UCSD-AML1 (cell line): ENCODE measurements around the gene CHRND.

Source experiments
- DNase-seq: peaks from one replicate; lab custom pipeline; 2025; ENCODE audit not compliant: unreplicated experiment; lab: John Stamatoyannopoulos, UW

Gene CHRND

GRCh38 chr2:232487385-232488096, 38.4 kb upstream of the CHRND start, which contains the start of gene ECEL1:
Gene ECEL1, minus strand, starts transcription at chr2:232487834. Its CDS starts 1,181 bp downstream, at chr2:232486653.
- no peak for DNase-seq

GRCh38 chr2:232488097-232488711, 37.8 kb upstream of the CHRND start:
- DNase-seq: no peak

GRCh38 chr2:232488721-232489300, 37.1 kb upstream of the CHRND start:
- no peak for DNase-seq

- no peak for DNase-seq
Measured at GRCh38 chr2:232489516-232490220, 36.3 kb upstream of the CHRND start.

GRCh38 chr2:232490221-232491138, 35.5 kb upstream of the CHRND start:
- no peak for DNase-seq

GRCh38 chr2:232491139-232491780, 34.7 kb upstream of the CHRND start:
- DNase-seq: no peak

- DNase-seq: no peak
Measured at GRCh38 chr2:232492236-232492848, 33.6 kb upstream of the CHRND start.

GRCh38 chr2:232492963-232493700, 32.8 kb upstream of the CHRND start:
- DNase-seq: no peak

- no peak for DNase-seq
Measured at GRCh38 chr2:232493701-232494474, 32.1 kb upstream of the CHRND start.

- no peak for DNase-seq
Measured at GRCh38 chr2:232494542-232494941, 31.4 kb upstream of the CHRND start.

GRCh38 chr2:232495292-232495691, 30.7 kb upstream of the CHRND start:
- DNase-seq: no peak

- no peak for DNase-seq
Measured at GRCh38 chr2:232496501-232497270, 29.3 kb upstream of the CHRND start.

GRCh38 chr2:232497348-232497747, 28.6 kb upstream of the CHRND start:
- DNase-seq: no peak

GRCh38 chr2:232498452-232498851, 27.5 kb upstream of the CHRND start:
- DNase-seq: no peak

GRCh38 chr2:232501331-232501771, 24.6 kb upstream of the CHRND start:
- no peak for DNase-seq

GRCh38 chr2:232501794-232502390, 24.1 kb upstream of the CHRND start:
- DNase-seq: no peak

GRCh38 chr2:232502511-232502910, 23.4 kb upstream of the CHRND start:
- DNase-seq: no peak
